ENCODE data around the gene HPN. TPM values are rescaled to one million over a fixed set of nuclear protein-coding genes. Genes with fewer than 3 reads are reported as not detected.

Gene HPN
- total RNA-seq: 5.7 TPM in 1 of 2 replicates, not detected in the other

DNA sequence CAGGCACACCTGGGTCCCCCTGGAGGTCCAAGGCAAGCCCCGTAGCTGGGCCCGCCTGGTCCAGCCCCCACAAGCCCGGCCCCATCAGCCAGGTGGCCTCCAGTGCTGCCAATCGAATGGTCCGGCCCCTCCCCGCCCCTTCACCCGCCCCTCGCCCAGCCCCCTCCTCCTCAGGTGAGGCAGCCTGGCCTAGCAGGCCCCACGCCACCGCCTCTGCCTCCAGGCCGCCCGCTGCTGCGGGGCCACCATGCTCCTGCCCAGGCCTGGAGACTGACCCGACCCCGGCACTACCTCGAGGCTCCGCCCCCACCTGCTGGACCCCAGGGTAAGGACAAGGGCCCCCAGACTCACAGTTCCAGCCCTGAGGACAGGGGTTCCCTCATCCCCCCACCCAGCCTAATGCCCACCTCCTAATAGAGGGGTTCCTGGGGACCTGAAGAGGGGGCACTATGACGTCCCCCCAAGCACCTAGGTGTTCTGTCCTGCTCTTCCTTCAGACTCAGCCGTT, at the start of gene HPN:
Gene HPN (plus strand): TSS at position 174 of the 508 bp plus-strand sequence. CDS start 786 bp downstream, outside the sequence.

GRCh38 chr19:34999498-35000337, 41.8 kb upstream of the HPN start, which contains the start of gene GRAMD1A:
GRAMD1A (plus strand) TSS chr19:35000323; CDS start chr19:35000479, 156 bp downstream.

GRCh38 chr19:35030257-35031071, 11.1 kb upstream of the HPN start, which contains the start of gene SCN1B:
SCN1B (plus strand) TSS chr19:35030470; CDS start chr19:35030821, 351 bp downstream.

DNA sequence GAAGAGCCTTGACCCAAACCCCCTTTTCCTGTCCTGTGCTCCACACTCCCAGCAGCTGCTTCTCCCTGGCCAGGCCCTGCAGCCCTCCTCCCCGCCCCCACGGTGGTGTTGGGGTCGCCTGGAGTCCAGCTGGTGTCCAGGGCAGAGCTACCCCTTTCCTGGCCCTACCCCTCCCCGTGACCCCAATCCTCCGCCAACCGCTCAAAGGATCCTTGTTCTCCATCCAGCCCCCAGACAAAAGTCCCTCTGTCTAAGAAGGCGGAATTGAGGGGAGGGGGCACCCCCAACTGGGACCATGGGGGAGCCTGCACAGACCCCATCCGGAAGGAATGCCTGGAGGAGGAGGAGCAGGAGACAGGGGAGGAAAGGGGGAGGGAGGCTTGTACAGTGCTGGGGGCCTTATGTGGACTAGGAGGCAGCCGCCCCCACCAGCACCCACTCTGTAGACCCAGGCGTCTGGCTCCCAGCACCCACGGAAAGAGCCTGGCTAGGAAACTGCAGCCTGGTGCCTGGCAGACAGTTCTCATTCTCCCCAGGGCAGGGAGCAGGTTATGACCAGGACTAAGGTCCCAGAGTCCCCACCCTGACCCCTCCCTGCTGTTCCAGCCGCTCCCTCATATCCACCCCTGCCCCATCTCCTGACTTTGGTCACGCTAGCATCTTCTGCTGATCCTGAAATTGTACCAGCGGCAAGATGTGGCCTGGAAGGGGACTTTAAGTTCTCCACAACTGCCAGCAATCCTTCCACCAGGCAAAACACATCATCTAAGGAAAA, 73.8 kb downstream of the HPN start, which contains the start of gene FXYD3:
Gene FXYD3 (plus strand): TSS at position 647 of the 775 bp plus-strand sequence. CDS start 3,554 bp downstream, outside the sequence.

Other genes starting within 250 kb of the HPN start
- 1.5 and 2.0 TPM in 2 replicates for gene ZNF30, start 114.8 kb upstream of the HPN start, total RNA-seq
- gene ZNF792, start 77.5 kb upstream of the HPN start, total RNA-seq: 2.6 and 5.5 TPM in 2 replicates
- 66.8 and 123 TPM in 2 replicates for gene GRAMD1A, start 41.4 kb upstream of the HPN start, total RNA-seq
- gene SCN1B, start 11.3 kb upstream of the HPN start, total RNA-seq: 3.7 and 15.8 TPM in 2 replicates
- gene FXYD3, start 74.1 kb downstream of the HPN start, total RNA-seq: not detected in 2 replicates
- 0.49 TPM in 1 of 2 replicates, not detected in the other for gene LGI4, start 93.3 kb downstream of the HPN start, total RNA-seq
- gene FXYD1, start 97.1 kb downstream of the HPN start, total RNA-seq: 0.89 TPM in 1 of 2 replicates, not detected in the other
- gene FXYD7, start 101.5 kb downstream of the HPN start, total RNA-seq: 0.25 TPM in 1 of 2 replicates, not detected in the other
- gene FXYD5, start 113.0 kb downstream of the HPN start, total RNA-seq: 104 and 144 TPM in 2 replicates
- gene FAM187B, start 187.0 kb downstream of the HPN start, total RNA-seq: not detected in 2 replicates
- 39.8 and 88.1 TPM in 2 replicates for gene LSR, start 207.3 kb downstream of the HPN start, total RNA-seq
- 69.4 and 83.2 TPM in 2 replicates for gene USF2, start 227.2 kb downstream of the HPN start, total RNA-seq
- not detected in 2 replicates for gene HAMP, start 240.8 kb downstream of the HPN start, total RNA-seq